GM18498 (cell line): ENCODE data around the gene USP37.
"Not testable (repeated sequence)": the region's sequence is repeated elsewhere in the genome, so short reads cannot be mapped to it uniquely, and the experiment has no call there.

Experiments
- ATAC-seq: cut with Tn5 transposase; IDR thresholded peaks from one replicate; pipeline ENCODE4 v1.9.1; 2021; ENCODE audit warnings: mild to moderate bottlenecking, moderate library complexity; ENCODE audit not compliant: unreplicated experiment

The USP37 gene

DNA sequence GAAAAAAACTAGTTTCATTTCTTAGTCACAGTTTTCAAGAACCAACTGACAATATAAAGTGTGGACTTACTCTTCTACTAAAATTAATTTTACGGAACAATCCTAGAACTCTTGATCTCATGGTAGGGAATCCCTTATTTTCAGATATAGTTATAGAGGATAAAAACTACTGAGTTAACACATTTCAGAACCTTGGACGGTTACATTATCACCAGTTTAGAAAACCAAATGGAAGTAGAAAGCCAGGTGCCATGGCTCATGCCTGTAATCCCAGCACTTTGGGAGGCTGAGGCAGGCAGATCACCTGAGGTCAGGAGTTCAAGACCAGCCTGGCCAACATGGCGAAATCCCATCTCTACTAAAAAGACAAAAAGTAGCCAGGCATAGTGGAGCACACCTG is 13.9 kb downstream of the USP37 start:
- not testable (repeated sequence) for ATAC-seq

DNA sequence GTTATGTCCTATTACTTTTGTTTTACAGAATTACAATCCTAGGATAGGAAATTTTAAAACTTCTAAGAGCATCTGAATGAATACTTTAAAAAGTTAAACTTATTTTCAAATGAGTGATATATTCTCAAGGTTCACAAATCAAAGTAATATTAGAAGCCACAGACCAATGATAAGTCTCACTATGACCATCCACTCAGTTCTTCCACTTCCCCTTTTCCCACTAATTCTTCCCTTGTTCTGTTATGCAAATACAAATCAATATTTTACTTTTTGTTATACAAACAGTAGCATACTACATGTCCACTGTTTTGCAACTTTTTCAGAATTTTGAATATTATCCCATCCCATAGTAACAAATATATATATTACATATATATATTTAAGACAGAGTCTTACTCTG is 20.2 kb downstream of the USP37 start:
- ATAC-seq = no peak

DNA sequence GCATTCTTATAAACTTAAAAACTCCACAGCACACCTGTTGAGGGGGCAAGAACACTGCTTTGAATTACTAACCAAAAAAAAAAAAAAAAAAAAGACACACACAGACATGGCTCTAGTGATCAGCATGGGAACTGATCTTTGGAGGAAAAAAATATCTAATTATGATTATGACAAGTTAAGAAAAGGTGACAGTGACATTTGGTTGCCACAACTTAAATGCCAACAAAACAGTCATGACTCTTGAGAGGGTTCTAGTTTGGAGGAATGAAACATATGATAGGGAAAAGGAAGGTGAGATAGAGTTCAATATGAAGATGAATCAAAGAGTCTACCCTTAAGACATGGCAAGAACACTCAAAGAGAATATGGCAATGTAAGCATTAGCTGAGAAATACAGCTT is 20.6 kb downstream of the USP37 start:
- ATAC-seq = no peak

DNA sequence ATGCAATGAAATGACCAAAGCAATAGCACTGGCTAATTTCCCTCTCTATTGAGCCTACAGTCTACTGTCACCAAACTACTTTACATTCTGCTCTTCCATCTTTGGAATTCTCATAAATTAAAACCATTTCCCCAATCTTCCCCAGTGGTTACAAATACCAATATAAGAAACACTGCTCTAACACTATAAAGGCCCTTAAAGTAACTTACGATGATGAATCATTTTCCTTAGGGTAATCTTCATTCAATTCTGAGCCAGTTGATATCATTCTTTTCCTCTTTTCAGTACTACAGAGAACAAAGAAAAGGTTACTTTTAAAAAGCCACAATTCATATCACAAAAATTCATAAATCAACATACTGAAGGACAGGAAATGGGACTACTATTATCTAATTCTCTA is 22.1 kb downstream of the USP37 start:
- ATAC-seq = no peak

DNA sequence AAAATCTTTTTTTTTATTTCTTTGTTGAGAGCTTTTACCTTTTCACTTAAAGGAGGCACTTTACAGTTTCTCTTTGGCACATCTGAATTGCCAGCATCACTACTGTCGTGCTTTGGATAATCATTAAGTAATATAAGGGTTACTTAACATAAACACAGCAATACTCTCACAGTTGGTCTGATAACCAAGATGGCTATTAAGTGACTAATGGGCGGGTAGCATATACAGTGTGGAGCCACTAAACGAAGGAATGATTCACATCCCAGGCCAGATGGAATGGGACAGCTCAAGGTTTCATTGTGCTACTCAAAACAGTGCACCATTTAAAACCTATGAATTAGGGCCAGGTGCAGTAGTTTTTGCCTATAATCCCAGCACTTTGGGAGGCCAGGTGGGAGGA is 28.1 kb downstream of the USP37 start:
- ATAC-seq = no peak

DNA sequence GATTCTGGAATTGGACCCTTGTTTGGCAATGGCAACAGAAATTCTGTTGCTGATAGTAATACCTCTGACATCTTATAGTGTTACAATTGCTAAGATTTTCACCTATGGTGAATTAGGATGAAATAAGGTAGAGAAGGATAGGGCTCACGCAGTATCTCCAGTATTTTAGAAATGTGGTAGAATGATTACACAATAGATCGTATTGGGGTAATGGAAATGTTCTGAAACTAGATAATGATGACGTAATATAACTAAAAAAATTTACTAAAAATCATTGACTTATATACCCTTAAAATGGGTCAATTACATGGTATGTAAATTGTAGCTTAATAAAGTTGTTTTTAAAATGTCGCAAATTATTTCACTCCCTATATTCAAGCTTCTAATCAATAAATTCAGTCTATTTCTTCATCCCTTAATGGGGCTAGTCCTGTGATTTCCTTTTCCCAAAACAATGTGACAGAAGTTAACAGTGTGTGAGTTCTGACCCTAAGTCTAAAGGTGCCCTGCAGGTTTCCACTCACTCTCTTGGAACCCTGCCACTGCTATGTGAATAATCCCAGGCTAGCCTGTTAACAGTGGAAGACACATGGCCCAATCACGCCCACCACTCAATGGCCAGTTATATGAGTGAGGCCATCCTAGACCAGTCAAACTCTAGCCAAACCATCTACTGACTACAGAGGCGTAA is 31.2 kb downstream of the USP37 start:
- no peak for ATAC-seq

DNA sequence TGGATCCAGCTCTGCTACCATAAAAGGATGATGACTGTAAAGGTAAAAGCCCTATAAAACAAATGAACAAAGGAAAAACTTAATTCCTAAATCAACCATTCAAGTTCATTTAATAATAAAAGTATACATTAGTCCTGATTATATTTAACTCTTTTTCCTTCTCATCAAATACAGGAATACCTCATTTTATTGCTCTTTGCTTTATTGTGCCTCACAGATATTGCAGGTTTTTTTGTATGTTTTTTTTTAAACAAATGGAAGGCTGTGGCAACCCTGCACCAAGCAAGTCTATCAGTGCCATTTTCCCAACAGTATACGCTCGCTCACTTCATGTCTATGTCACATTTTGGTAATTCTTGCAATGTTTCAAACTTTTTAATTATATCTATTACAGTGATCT is 38.2 kb downstream of the USP37 start:
- no peak for ATAC-seq

DNA sequence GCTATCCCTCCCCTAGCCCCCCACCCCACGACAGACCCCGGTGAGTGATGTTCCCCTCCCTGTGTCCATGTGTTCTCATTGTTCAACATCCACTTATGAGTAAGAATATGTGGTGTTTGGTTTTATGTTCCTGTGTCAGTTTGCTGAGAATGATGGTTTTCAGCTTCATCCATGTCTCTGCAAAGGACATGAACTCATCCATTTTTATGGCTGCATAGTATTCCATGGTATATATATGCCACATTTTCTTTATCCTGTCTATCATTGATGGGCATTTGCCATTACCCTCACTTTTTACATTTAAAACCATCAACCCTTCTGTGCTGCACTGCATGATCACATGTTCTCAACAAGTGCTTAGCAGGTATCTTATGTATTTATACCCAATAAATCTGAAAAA is 39.7 kb downstream of the USP37 start:
- ATAC-seq = not testable (repeated sequence)

DNA sequence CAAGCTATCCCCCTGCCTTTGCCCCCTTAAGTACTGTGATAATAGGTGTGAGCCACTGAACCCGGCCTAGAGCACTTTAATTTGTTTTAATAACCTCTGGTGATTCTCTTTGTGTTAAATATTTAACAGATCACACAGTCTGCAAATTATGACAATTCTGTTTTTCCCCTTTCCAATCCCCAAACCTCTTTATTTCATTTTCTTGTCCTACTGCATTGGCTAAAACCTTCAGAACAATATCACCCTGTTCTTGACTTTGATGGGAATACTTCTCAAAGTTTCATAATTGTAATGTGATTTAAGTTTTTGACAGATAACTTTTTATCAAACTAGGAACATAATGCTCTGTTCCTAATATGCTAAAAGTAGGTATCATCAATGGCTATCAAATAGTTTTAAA is 44.5 kb downstream of the USP37 start:
- ATAC-seq = no peak

DNA sequence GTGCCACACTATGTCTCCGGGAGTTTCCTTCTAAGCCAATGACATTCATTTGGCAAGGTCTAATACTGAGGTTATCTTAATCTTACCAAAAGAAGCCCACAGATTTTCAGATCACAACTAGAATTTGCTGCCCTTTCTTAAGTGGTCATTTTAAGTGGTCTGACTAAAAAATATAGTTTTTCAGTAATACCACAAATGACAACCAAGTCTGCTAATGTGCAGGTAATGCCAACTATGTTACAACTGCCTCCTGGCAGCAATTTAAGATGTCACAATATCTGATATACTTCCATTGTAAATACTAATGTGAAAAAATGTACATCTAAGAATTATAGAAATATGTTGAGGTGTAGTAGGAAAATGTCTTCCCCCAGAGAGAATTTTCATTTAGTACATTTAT is 49.3 kb downstream of the USP37 start:
- ATAC-seq = no peak

DNA sequence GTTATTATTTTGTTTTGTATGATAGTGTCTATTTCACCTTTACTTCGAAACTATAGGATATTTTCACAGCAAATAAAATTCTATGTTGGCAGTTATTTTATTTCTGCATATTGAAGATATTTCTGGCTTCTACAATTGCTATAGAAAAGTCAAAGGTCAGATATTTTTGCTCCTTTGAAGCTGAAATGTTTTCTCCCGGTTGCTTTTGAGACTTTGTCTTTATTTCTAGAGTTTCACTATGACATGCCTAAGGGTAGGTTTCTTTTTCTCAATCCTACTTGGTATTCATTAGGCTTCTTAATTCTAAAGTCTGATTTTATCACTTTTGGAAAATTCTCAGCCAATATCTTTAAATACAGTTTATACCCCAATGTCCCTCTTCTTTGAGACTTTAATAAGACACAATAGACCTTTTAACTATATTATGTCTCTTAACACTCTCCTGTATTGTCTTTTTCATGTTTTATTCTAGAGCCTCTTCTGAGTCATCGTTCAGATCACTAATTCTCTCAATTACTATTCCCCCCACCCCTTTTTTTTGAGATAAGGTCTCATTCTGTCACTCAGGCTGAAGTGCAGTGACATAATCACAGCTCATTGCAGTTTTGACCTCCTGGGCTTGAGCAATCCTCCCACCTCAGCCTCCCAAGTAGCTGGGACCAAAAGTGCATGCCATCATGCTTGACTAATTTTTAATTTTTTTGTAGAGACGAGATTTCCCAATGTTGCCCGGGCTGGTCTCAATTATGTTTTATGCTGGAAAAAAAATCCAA is 50.5 kb downstream of the USP37 start:
- peak; percentile 70 for ATAC-seq

DNA sequence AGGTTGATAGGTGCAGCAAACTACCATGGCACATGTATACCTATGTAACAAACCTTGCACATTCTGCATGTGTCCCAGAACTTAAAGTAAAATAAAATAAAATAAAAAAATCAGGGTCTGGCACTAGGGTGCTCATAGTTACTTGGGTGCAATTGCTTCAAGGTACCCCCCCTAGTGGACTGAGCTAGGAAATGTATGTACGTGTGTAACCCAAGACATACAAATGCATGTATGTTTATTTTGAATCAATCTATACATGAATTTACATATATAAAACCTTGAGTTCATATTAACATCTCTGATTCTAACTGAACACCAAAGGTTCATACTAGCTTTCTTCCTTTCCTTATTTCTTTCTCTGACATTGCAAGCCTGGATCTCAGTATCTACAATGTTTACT is 51.5 kb downstream of the USP37 start:
- ATAC-seq = no peak

DNA sequence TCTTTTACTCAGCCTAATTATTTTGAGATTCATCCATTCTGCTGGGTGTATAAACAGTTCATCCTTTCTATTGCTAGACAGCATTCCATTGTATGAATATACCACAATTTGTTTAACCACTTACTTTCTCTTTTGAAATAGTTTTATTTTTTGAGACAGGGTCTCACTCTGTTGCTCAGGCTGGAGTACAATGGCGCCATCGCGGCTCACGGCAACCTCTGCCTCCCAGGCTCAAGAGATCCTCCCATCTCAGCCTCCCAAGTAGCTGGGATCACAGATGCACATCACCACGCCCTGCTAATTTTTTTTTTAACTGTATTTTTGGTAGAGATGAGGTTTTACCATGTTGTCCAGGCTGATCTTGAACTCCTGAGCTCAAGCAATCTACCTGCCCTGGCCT is 54.5 kb downstream of the USP37 start:
- no peak for ATAC-seq

DNA sequence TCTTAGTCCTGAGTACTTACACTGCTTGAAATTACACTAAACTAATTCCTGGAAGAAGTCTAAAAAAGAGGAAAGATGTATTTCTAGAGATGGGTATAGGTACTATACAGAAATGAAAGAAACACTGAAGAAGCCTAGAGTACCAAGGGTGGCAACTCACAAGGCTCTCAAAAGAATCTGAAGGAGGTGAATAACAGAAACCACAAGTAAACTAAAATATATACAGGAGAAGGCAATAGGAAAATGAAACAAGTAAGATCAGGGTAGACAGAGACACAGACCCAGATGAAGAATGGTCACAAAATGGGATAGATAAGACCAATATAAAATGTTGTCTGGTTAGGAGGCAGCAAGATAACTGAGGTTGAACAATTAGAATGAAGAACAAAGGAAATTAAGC is 59.9 kb downstream of the USP37 start:
- peak; percentile 85 for ATAC-seq

DNA sequence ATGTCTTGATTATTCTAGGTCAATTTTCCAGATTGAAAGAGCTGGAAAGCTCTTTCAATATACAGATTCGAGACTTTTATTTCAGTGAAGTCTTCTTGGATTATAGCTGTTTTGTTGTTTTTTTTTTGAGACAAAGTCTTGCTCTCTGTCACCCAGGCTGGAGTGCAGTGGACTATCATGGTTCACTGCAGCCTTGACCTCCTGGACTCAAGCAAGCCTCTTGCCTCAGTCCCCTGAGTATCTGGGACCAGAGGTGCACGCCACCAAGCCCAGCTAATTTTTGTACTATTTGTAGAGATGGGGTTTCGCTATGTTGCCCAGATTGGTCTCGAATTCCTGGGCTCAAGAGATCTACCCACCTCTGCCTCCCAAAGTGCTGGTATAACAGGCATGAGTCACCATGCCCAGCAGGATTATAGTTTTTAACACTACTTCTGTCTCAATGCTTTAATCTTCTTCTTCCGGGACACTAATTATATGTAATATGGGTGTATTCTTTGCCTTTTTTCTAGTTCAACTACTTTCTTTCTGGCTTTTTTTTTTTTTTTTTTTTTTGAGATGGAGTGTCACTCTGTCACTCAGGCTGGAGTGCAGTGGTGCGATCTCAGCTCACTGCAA is 62.3 kb downstream of the USP37 start:
- no peak for ATAC-seq

DNA sequence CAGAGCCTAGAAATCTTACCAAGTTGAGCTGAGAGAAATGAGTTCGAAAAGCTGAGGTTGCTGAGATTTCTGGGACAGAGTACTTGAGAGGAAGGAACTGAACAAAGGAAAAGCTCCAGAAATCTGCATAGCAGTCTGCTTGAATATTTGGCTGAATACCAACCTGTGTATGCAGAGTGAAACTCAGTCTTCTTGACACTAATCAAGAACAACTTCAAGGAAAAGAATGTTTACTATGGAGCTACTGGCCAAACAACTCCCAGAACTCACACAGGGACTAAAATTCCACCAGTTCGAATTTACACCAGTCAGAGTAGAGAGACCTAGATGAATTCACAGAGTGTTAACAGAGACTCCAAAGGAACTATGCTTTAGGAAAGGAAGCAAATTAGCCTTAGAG is 66.5 kb downstream of the USP37 start:
- no peak for ATAC-seq

DNA sequence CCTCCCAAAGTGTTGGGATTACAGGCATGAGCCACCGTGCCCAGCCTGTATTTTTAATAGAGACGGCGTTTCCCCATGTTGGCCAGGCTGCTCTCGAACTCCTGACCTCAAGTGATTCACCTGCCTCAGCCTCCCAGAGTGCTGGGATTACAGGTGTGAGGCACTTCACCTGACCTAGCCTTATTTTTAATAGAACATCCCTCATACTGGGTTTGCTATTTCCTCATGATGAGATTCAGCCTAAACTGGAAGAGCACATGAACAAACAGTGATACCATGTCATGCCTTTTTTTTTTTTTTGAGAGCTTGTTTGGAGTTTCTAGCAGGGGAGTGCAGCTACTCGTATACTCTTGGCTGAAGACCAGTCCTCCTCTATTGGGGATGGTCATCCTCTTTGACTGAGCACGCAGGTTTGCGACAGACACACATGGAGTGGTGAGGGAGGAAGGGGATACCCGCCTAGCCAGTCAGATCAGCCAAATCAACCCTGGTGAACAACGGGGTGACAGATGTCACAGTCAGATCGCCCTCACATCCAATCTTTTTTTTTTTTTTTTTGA is 67.6 kb downstream of the USP37 start:
- ATAC-seq = no peak

DNA sequence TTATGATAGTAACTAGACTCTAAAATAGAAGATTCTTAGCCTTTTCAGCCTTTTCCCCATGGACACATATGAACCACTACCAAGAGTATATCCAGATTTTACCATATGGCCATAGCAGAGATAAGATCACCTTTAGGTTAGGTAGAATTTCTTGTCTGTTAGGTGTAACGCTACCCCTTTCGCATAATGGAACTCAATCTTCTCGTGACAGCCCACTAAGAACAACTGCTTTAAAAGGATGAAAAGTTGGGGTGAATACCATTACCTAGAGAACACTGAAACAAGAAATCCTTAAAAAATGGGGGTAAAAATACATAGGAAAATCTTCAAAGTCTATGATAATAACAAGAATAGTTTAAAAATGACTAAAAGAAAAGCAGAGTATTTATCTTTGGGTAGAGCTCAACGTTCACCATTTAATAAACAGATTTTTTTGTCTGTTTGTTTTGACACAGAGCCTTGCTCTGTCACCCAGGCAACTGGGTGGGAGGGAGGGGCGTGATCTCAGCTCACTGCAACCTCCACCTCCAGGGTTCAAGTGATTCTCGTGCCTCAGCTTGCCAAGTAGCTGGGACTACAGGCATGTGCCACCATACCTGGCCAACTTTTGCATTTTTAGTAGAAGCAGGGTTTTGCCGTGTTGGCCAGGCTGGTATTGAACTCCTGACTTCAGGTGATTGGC is 82.0 kb downstream of the USP37 start:
- no peak for ATAC-seq

DNA sequence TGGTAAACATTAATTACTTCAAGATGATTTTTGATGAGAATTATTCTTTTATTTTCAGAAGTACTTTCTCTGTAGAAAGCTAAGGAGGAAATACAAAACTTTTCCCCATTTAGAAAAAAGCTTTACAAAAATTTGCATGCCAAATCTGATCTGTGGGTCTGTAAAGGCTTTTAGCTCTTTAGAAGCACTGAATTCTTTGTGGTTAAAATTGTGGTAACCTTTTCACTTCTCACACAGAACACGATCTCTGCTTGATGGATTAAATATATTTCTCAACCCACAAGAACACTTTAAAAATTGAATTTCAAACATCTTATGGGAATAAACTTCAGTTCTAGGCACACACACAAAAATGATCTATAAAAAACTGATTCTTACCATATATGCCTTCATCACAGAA is 85.5 kb downstream of the USP37 start:
- no peak for ATAC-seq

DNA sequence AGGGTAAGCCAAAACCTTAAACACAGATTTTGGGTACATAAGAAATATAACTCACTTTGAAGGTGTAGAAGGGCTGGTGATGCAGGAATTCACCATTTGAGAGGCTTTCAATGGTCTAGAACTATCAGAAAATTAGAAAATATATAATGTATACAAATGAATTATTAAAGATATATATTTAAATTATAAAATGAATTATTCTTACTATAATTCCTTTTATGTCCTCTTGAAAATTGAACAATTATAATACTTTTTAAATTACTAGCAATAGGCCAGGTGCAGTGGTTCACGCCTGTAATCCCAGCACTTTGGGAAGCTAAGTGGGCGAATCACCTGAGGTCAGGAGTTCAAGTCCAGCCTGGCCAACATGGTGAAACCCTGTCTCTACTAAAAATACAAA is 88.6 kb downstream of the USP37 start:
- no peak for ATAC-seq

DNA sequence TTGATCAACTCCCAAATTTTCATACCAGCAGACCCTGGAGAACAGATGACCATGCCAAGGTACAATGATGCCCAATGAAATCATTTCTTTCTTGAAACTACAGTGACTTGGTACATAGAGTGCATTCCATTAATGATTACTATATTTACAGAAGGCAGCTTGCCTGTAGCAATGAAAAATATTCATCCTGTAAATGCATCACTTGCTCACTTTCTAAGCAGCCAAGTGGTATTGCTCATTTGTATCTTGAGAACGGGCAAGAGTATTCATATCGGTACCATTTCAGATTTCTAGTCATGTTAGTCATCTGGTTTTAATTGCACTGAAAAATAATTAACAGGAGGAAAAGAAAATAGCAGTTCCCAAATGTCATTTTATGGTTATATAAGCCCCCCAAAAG is 89.6 kb downstream of the USP37 start:
- no peak for ATAC-seq
